Fibroblast of pulmonary artery (primary cell): ENCODE data around the gene CA9.

Source experiments
- DNase-seq: peaks from one replicate; pipeline ENCODE4 v3.0.0-alpha.2; 2010; ENCODE audit warnings: low read depth
- H3K4me3 ChIP-seq: replicated peaks from 2 replicates; pipeline ENCODE4 v1.5.1; 2011; ENCODE audit warnings: low read depth, mild to moderate bottlenecking, control low read depth, low read length, moderate library complexity
- CTCF ChIP-seq: IDR thresholded peaks from 2 replicates; pipeline ENCODE4 v1.5.1; 2011; ENCODE audit warnings: mild to moderate bottlenecking, control low read depth, low read length, inconsistent platforms; ENCODE audit errors: missing control alignments

The CA9 gene

GRCh38 chr9:35650341-35651158 is 23.2 kb upstream of the CA9 start, which contains the start of gene SIT1:
SIT1 (minus strand) TSS chr9:35650931; CDS start chr9:35650853, 78 bp downstream.
- no peak within 1 kb of the TSS for H3K4me3 ChIP-seq
- DNase-seq, result no peak
- no peak for TF ChIP-seq CTCF

- DNase-seq, result peak; percentile 77
- no peak overlapping the region for H3K4me3 ChIP-seq
- no peak for TF ChIP-seq CTCF
Observed at GRCh38 chr9:35651956-35652828, 21.5 kb upstream of the CA9 start.

- no peak for TF ChIP-seq CTCF
- no peak for DNase-seq
- H3K4me3 ChIP-seq, result no peak overlapping the region
Observed at GRCh38 chr9:35652829-35653209, 20.9 kb upstream of the CA9 start.

GRCh38 chr9:35653611-35654010 is 20.1 kb upstream of the CA9 start:
- no peak overlapping the region for H3K4me3 ChIP-seq
- no peak for TF ChIP-seq CTCF
- DNase-seq, result no peak

- H3K4me3 ChIP-seq, result no peak overlapping the region
- no peak for DNase-seq
- TF ChIP-seq CTCF, result no peak
Observed at GRCh38 chr9:35656348-35656747, 17.4 kb upstream of the CA9 start.

GRCh38 chr9:35656831-35657545 is 16.7 kb upstream of the CA9 start:
- peak; percentile 60 for DNase-seq
- peak overlapping the region; percentile 44 for H3K4me3 ChIP-seq
- no peak for TF ChIP-seq CTCF
